ENCODE data around the gene STAB2.

GRCh38 chr12:103786201-103786600 is 199.1 kb downstream of the STAB2 start:
- TF ChIP-seq CTCF (conservative IDR thresholded peaks at IDR 0.05; ENCODE audit: low read length) (no peak), EZH2phosphoT487 (IDR thresholded peaks at IDR 0.05; ENCODE audit: borderline replicate concordance, low read depth, low read length) (no peak)
